Right lobe of liver (tissue), 6 donors: Measurements from ENCODE around the gene ZNF226. TPM values are rescaled to one million over a fixed set of nuclear protein-coding genes. Genes with fewer than 3 reads are reported as not detected.
"Not testable (repeated sequence)": the region's sequence is repeated elsewhere in the genome, so short reads cannot be mapped to it uniquely, and the experiment has no call there.

Experiments used
- ATAC-seq, 4 donors: fragments of 200-7000 bp; cut with Tn5 transposase; one replicate each; pipeline ENCODE4 v1.9.1; 2020; ENCODE audit warnings: mild to moderate bottlenecking in 4 of 4, moderate library complexity in 4 of 4
- DNase-seq, 3 donors: peaks; one replicate each; pipeline ENCODE4 v3.0.0-alpha.2; 2020
- H3K27ac ChIP-seq, 3 donors: fragments of 200-600 bp; one replicate each; pipeline ENCODE4 v1.8.0; 2022
- H3K27me3 ChIP-seq, 2 donors: fragments of 200-600 bp; one replicate each; pipeline ENCODE4 v1.8.0; 2022
- H3K36me3 ChIP-seq, 4 donors: fragments of 200-600 bp; sonication (generic) in 1 of 4; one replicate each; pipeline versions ENCODE4 v1.5.1 to v1.8.0; 2017 to 2022; ENCODE audit warnings: control low read depth in 1 of 4
- H3K4me1 ChIP-seq, 4 donors: fragments of 200-600 bp; sonication (generic) in 1 of 4; one replicate each; pipeline versions ENCODE4 v1.5.1 to v1.8.0; 2017 to 2022; ENCODE audit warnings: control low read depth in 1 of 4
- H3K4me3 ChIP-seq, 3 donors: fragments of 200-600 bp; one replicate each; pipeline ENCODE4 v1.8.0; 2022
- H3K9me3 ChIP-seq, 4 donors: fragments of 200-600 bp; sonication (generic) in 1 of 4; one replicate each; pipeline versions ENCODE4 v1.5.1 to v1.8.0; 2017 to 2022; ENCODE audit warnings: control low read depth in 1 of 4
- CTCF ChIP-seq, 4 donors: fragments of 200-600 bp in 3 of 4; fragments of 450-650 bp in 1 of 4; IDR thresholded peaks; one replicate each; pipeline versions ENCODE4 v1.5.1 to v1.8.0; 2016 to 2022; ENCODE audit warnings: antibody characterized with exemption in 4 of 4, mild to moderate bottlenecking in 2 of 4
- POLR2A ChIP-seq: fragments of 450-650 bp; IDR thresholded peaks from one replicate; pipeline ENCODE4 v1.6.1; 2017; ENCODE audit warnings: antibody characterized with exemption, mild to moderate bottlenecking
- WGBS: methylation state at CpG from one replicate; pipeline ENCODE4 v1.1.6; 2018; ENCODE audit warnings: low coverage, low lambda C conversion rate; ENCODE audit not compliant: insufficient coverage; ENCODE audit errors: missing lambda C conversion rate; 5-methylcytosine and 5-hydroxymethylcytosine counted together
- intact Hi-C, 2 donors: fragments of 100-400 bp; cut with DNase I; formaldehyde crosslinking; loops; one replicate each; pipeline versions ENCODE4 v1.11.2 to v1.14.1; 2022
- total RNA-seq, 6 experiments: library from RNA; depleted of rRNA in 2 of 6; stranded (reverse); fragments of >200 nt in 2 of 6; fragmentation: NEBNext Ultra II Directional in 3 of 6; extraction: Animal tissue kit (Norgen Biotek cat#: 25700) in 3 of 6; gene quantifications; one replicate each; pipeline versions ENCODE4 v1.1.0 to v1.2.4, GENCODE V29; 2016 to 2023
- donor health status: DM: no; HTN: yes; CAD: no.
- donor health status: DM: no; HTN: no; CAD: no.
- donor health status: DM: no; HTN: no; CAD: no.
- donor health status: DM: no; HTN: yes; CAD: no.
- donor health status: DM: no; HTN: yes; CAD: no.

ZNF226 gene
- total RNA-seq, 6 experiments from 2014 or later = 5.2 to 10.7 (median 8.1) TPM

- Histone ChIP-seq H3K4me3 (peak overlapping the region; percentile 74 to 85 (median 81)), H3K27ac (peak overlapping the region; percentile 48 to 79 (median 65)), H3K36me3 (peaks cover 0 to 11% (median under 1%) of the 10 kb centered on the region in 4 donors), H3K9me3 (peaks cover 0 to 4% (median 0%) of the 10 kb centered on the region in 4 donors), H3K4me1 (peaks cover 0 to 7% (median 0%) of the 10 kb centered on the region in 4 donors), H3K27me3 (no peaks in the 10 kb centered on the region)
- DNase-seq = no peak
- intact Hi-C loops = no loop called here
- 4% methylated on average over 15 of the region's 15 CpGs for WGBS
- peak; percentile 23 to 44 (median 40) for ATAC-seq
- no peak for TF ChIP-seq POLR2A
- no peak for TF ChIP-seq CTCF (IDR thresholded peaks at IDR 0.05)
Observed at GRCh38 chr19:44212866-44213346, 48.0 kb downstream of the ZNF226 start.

- not testable (repeated sequence) for H3K4me1 ChIP-seq, H3K27ac ChIP-seq, H3K27me3 ChIP-seq, H3K4me3 ChIP-seq, DNase-seq, H3K9me3 ChIP-seq, ATAC-seq
- peaks cover 0 to 27% (median 4%) of the 10 kb centered on the region in 4 donors for H3K36me3 ChIP-seq
- WGBS = 100% methylated on average over 1 of the region's 3 CpGs
- intact Hi-C loops = loop anchor here in 1 of 2 donors (5.0 kb wide), 1 partner anchor 132 kb away; no protein-coding TSS in a partner anchor
Observed at GRCh38 chr19:44219926-44220325, 55.0 kb downstream of the ZNF226 start.

GRCh38 chr19:44220761-44221160 is 55.9 kb downstream of the ZNF226 start:
- H3K4me3 ChIP-seq, H3K4me1 ChIP-seq, DNase-seq, H3K9me3 ChIP-seq, intact Hi-C loops, H3K27me3 ChIP-seq, ATAC-seq, H3K27ac ChIP-seq: not testable (repeated sequence)
- WGBS = 89% methylated on average over 5 of the region's 6 CpGs
- H3K36me3 ChIP-seq = peaks cover 0 to 23% (median 4%) of the 10 kb centered on the region in 4 donors

GRCh38 chr19:44221291-44221690 is 56.4 kb downstream of the ZNF226 start:
- H3K4me1 ChIP-seq, H3K4me3 ChIP-seq, ATAC-seq, H3K27ac ChIP-seq, H3K27me3 ChIP-seq, H3K9me3 ChIP-seq, DNase-seq, intact Hi-C loops: not testable (repeated sequence)
- peaks cover 0 to 23% (median 4%) of the 10 kb centered on the region in 4 donors for H3K36me3 ChIP-seq
- 76% methylated on average over 3 of the region's 3 CpGs for WGBS

Other genes starting within 250 kb of the ZNF226 start
- 1 to 10 TPM; 2.9 to 5.4 (median 4.7) TPM for gene ZNF45, start 229.8 kb upstream of the ZNF226 start, total RNA-seq
- 1 to 10 TPM in 5 of 6 experiments, under 1 TPM in 1; 0.50 to 2.9 (median 1.6) TPM for gene ZNF221, start 213.9 kb upstream of the ZNF226 start, total RNA-seq
- 1 to 10 TPM; 1.9 to 5.8 (median 3.1) TPM for gene ZNF155, start 180.9 kb upstream of the ZNF226 start, total RNA-seq
- gene ZNF230, start 162.1 kb upstream of the ZNF226 start, total RNA-seq = 1 to 10 TPM; 1.0 to 5.8 (median 1.8) TPM
- gene ZNF222, start 139.7 kb upstream of the ZNF226 start, total RNA-seq = 1 to 10 TPM in 5 of 6 experiments, under 1 TPM in 1; 0.87 to 1.8 (median 1.2) TPM
- 1 to 10 TPM in 5 of 6 experiments, under 1 TPM in 1; 0.80 to 2.4 (median 1.7) TPM for gene ZNF223, start 113.1 kb upstream of the ZNF226 start, total RNA-seq
- gene ZNF284, start 92.9 kb upstream of the ZNF226 start, total RNA-seq = under 1 TPM; 0.35 to 0.68 (median 0.56) TPM
- gene ZNF224, start 70.7 kb upstream of the ZNF226 start, total RNA-seq = 10 to 100 TPM in 2 of 6 experiments, 1 to 10 TPM in 4; 6.9 to 13.6 (median 8.0) TPM
- gene ZNF225, start 51.7 kb upstream of the ZNF226 start, total RNA-seq = 1 to 10 TPM in 5 of 6 experiments, under 1 TPM in 1; 0.74 to 2.2 (median 1.8) TPM
- gene ZNF234, start 23.5 kb upstream of the ZNF226 start, total RNA-seq = 1 to 10 TPM; 2.4 to 5.6 (median 3.5) TPM
- 1 to 10 TPM; 4.5 to 8.5 (median 6.8) TPM for gene ZNF227, start 47.4 kb downstream of the ZNF226 start, total RNA-seq
- gene ZNF233, start 94.8 kb downstream of the ZNF226 start, total RNA-seq = not detected
- 1 to 10 TPM; 1.3 to 2.7 (median 1.9) TPM for gene ZNF235, start 139.9 kb downstream of the ZNF226 start, total RNA-seq
- 1 to 10 TPM in 4 of 6 experiments, under 1 TPM in 2; 0.86 to 1.7 (median 1.1) TPM for gene ZNF112, start 191.6 kb downstream of the ZNF226 start, total RNA-seq
- 1 to 10 TPM in 2 of 6 experiments, under 1 TPM in 4; 0.37 to 1.6 (median 0.90) TPM for gene ZNF285, start 236.5 kb downstream of the ZNF226 start, total RNA-seq